Measurements from ENCODE around the gene NSUN5.

GRCh38 chr7:73338321-73338720, 29.7 kb upstream of the NSUN5 start:
- TF ChIP-seq EP300 (IDR thresholded peaks at IDR 0.05), result no peak
- TF ChIP-seq CTCF (IDR thresholded peaks at IDR 0.05), result no peak

Data from tibial nerve (tissue), 4 donors.